Astrocyte (in vitro differentiated cells and primary cell): ENCODE data around the gene EPN2. TPM values are rescaled to one million over a fixed set of nuclear protein-coding genes. Genes with fewer than 3 reads are reported as not detected.

Experiments used
- DNase-seq: peaks from one replicate; pipeline ENCODE4 v3.0.0-alpha.2; 2010; ENCODE audit warnings: low read depth
- FAIRE-seq: peaks from 2 replicates; lab custom pipeline; 2011; peaks lifted over from hg19 to GRCh38; lab: Jason Lieb, UNC
- H2AFZ ChIP-seq: 2 replicates; pipeline ENCODE4 v1.6.0; 2012; ENCODE audit warnings: low read depth, low read length, inconsistent platforms
- H3K27ac ChIP-seq: 2 replicates; pipeline ENCODE4 v1.5.1; 2011; ENCODE audit warnings: low read depth, low read length, inconsistent platforms
- H3K27me3 ChIP-seq: 2 replicates; pipeline ENCODE4 v1.6.0; 2011; ENCODE audit warnings: low read length, inconsistent platforms; ENCODE audit not compliant: insufficient read depth
- H3K36me3 ChIP-seq: 2 replicates; pipeline ENCODE4 v1.5.1; 2011; ENCODE audit warnings: low read length, inconsistent platforms; ENCODE audit not compliant: insufficient read depth
- H3K4me1 ChIP-seq: 2 replicates; pipeline ENCODE4 v1.5.1; 2011; ENCODE audit warnings: low read length, inconsistent platforms; ENCODE audit not compliant: insufficient read depth
- H3K4me2 ChIP-seq: 2 replicates; pipeline ENCODE4 v1.6.0; 2012; ENCODE audit warnings: low read length, inconsistent platforms
- H3K4me3 ChIP-seq: 2 replicates; pipeline ENCODE4 v1.5.1; 2011; ENCODE audit warnings: low read depth, mild to moderate bottlenecking, low read length, inconsistent platforms; ENCODE audit not compliant: insufficient read depth
- H3K79me2 ChIP-seq: 2 replicates; pipeline ENCODE4 v1.6.0; 2012; ENCODE audit warnings: mild to moderate bottlenecking, low read length, inconsistent platforms; ENCODE audit not compliant: insufficient read depth
- H3K9ac ChIP-seq: 2 replicates; pipeline ENCODE4 v1.6.0; 2012; ENCODE audit warnings: mild to moderate bottlenecking, low read length, inconsistent platforms
- H3K9me3 ChIP-seq: 2 replicates; pipeline ENCODE4 v1.5.1; 2012; ENCODE audit warnings: low read depth, mild to moderate bottlenecking, low read length, inconsistent platforms; ENCODE audit not compliant: insufficient read depth
- H4K20me1 ChIP-seq: 2 replicates; pipeline ENCODE4 v1.6.0; 2012; ENCODE audit warnings: low read length, inconsistent platforms; ENCODE audit not compliant: insufficient read depth
- H3K27ac Mint-ChIP-seq: one replicate; pipeline ENCODE4 v1.8.0; 2021; ENCODE audit warnings: mild to moderate bottlenecking, mixed read lengths; ENCODE audit not compliant: unreplicated experiment
- H3K27me3 Mint-ChIP-seq: one replicate; pipeline ENCODE4 v1.8.0; 2021; ENCODE audit warnings: low read depth, mixed read lengths; ENCODE audit not compliant: unreplicated experiment
- H3K36me3 Mint-ChIP-seq: one replicate; pipeline ENCODE4 v1.8.0; 2021; ENCODE audit warnings: low read depth, mixed read lengths; ENCODE audit not compliant: unreplicated experiment
- H3K4me1 Mint-ChIP-seq: one replicate; pipeline ENCODE4 v1.8.0; 2021; ENCODE audit warnings: low read depth, mixed read lengths; ENCODE audit not compliant: unreplicated experiment
- H3K4me3 Mint-ChIP-seq: one replicate; pipeline ENCODE4 v1.8.0; 2021; ENCODE audit warnings: mild to moderate bottlenecking, moderate library complexity, mixed read lengths; ENCODE audit not compliant: unreplicated experiment
- H3K9me3 Mint-ChIP-seq: one replicate; pipeline ENCODE4 v1.8.0; 2021; ENCODE audit warnings: mild to moderate bottlenecking, mixed read lengths; ENCODE audit not compliant: unreplicated experiment
- CTCF ChIP-seq: IDR thresholded peaks from 2 replicates; pipeline ENCODE4 v1.5.1; 2011; ENCODE audit warnings: low read depth, mild to moderate bottlenecking, inconsistent platforms, low read length, moderate library complexity; ENCODE audit not compliant: insufficient read depth
- EZH2 ChIP-seq: IDR thresholded peaks from 2 replicates; pipeline ENCODE4 v1.6.1; 2012; ENCODE audit warnings: mild to moderate bottlenecking, low read length, inconsistent platforms; ENCODE audit not compliant: insufficient read depth
- total RNA-seq: library from RNA; stranded (reverse); gene quantifications from 2 replicates; pipeline ENCODE4 v1.2.1, GENCODE V29; 2021

EPN2 gene
- total RNA-seq, 1 donor from 2014 or later, result 48.7 TPM

GRCh38 chr17:19334331-19334730, 97.2 kb downstream of the EPN2 start:
- H3K9me3 ChIP-seq, result no peaks in the 10 kb centered on the region
- H3K4me3 ChIP-seq, result no peak overlapping the region
- peaks cover 38% of the 10 kb centered on the region for H3K4me1 Mint-ChIP-seq
- H3K9ac ChIP-seq, result no peak overlapping the region
- H3K79me2 ChIP-seq, result no peaks in the 10 kb centered on the region
- no peaks in the 10 kb centered on the region for H3K27me3 Mint-ChIP-seq
- H2AFZ ChIP-seq, result no peak overlapping the region
- H3K9me3 Mint-ChIP-seq, result no peaks in the 10 kb centered on the region
- H3K36me3 Mint-ChIP-seq, result peaks cover 5% of the 10 kb centered on the region
- no peak overlapping the region for H3K4me3 Mint-ChIP-seq
- TF ChIP-seq EZH2 (no peak), CTCF (no peak)
- H3K27me3 ChIP-seq, result no peaks in the 10 kb centered on the region
- no peak overlapping the region for H3K27ac Mint-ChIP-seq
- H3K4me1 ChIP-seq, result peaks cover 21% of the 10 kb centered on the region
- H4K20me1 ChIP-seq, result no peaks in the 10 kb centered on the region
- no peak for FAIRE-seq
- no peaks in the 10 kb centered on the region for H3K36me3 ChIP-seq
- no peak for DNase-seq
- H3K4me2 ChIP-seq, result no peak overlapping the region
- no peak overlapping the region for H3K27ac ChIP-seq

GRCh38 chr17:19335951-19336631, 98.9 kb downstream of the EPN2 start:
- peaks cover 5% of the 10 kb centered on the region for H3K36me3 Mint-ChIP-seq
- no peaks in the 10 kb centered on the region for H3K9me3 ChIP-seq
- no peak overlapping the region for H3K4me3 Mint-ChIP-seq
- FAIRE-seq (no peak), DNase-seq (no peak)
- no peaks in the 10 kb centered on the region for H3K79me2 ChIP-seq
- H3K9ac ChIP-seq, result no peak overlapping the region
- no peak overlapping the region for H3K4me2 ChIP-seq
- no peak overlapping the region for H3K4me3 ChIP-seq
- no peaks in the 10 kb centered on the region for H3K27me3 Mint-ChIP-seq
- no peaks in the 10 kb centered on the region for H3K9me3 Mint-ChIP-seq
- H2AFZ ChIP-seq, result no peak overlapping the region
- no peak overlapping the region for H3K27ac Mint-ChIP-seq
- H3K27me3 ChIP-seq, result no peaks in the 10 kb centered on the region
- peaks cover 27% of the 10 kb centered on the region for H3K4me1 Mint-ChIP-seq
- H3K4me1 ChIP-seq, result peaks cover 12% of the 10 kb centered on the region
- no peak overlapping the region for H3K27ac ChIP-seq
- H3K36me3 ChIP-seq, result no peaks in the 10 kb centered on the region
- no peaks in the 10 kb centered on the region for H4K20me1 ChIP-seq
- TF ChIP-seq CTCF (no peak), EZH2 (no peak)
